Esophagus (tissue), 2 donors: ENCODE data around the gene KRT20. TPM values are rescaled to one million over a fixed set of nuclear protein-coding genes. Genes with fewer than 3 reads are reported as not detected.

ENCODE experiments used
- H3K27ac ChIP-seq, 2 donors: one replicate each; pipeline ENCODE4 v1.5.1; 2013; ENCODE audit warnings: low read depth in 2 of 2, mild to moderate bottlenecking in 2 of 2, inconsistent platforms in 1 of 2, low read length in 1 of 2, moderate library complexity in 1 of 2
- H3K27me3 ChIP-seq, 2 donors: one replicate each; pipeline ENCODE4 v1.6.1; 2013; ENCODE audit warnings: low read length in 2 of 2, control low read depth in 1 of 2, mild to moderate bottlenecking in 1 of 2; ENCODE audit not compliant: insufficient read depth in 2 of 2, control insufficient read depth in 1 of 2
- H3K36me3 ChIP-seq, 2 donors: one replicate each; pipeline ENCODE4 v1.6.1; 2013; ENCODE audit warnings: low read length in 1 of 2; ENCODE audit not compliant: control insufficient read depth in 2 of 2, insufficient read depth in 2 of 2
- H3K4me1 ChIP-seq, 2 donors: one replicate each; pipeline ENCODE4 v1.6.1; 2013; ENCODE audit warnings: low read length in 1 of 2; ENCODE audit not compliant: control insufficient read depth in 2 of 2, insufficient read depth in 2 of 2
- H3K4me3 ChIP-seq, 2 donors: one replicate each; pipeline ENCODE4 v1.5.1; 2013; ENCODE audit warnings: low read length in 2 of 2, mild to moderate bottlenecking in 2 of 2, low read depth in 1 of 2, moderate library complexity in 1 of 2
- H3K9me3 ChIP-seq, 2 donors: one replicate each; pipeline ENCODE4 v1.6.1; 2013; ENCODE audit warnings: mild to moderate bottlenecking in 2 of 2, low read depth in 1 of 2, low read length in 1 of 2, moderate library complexity in 1 of 2; ENCODE audit not compliant: control insufficient read depth in 2 of 2, insufficient read depth in 1 of 2
- WGBS, 2 donors: extraction: QIAGEN DNeasy Blood & Tissue Kit; methylation state at CpG; one replicate each; pipeline ENCODE4 v1.1.7; 2013; 5-methylcytosine and 5-hydroxymethylcytosine counted together
- polyA plus RNA-seq, 2 donors: library from polyadenylated mRNA; stranded (reverse); fragments of 200-250 nt; gene quantifications; one replicate each; pipeline ENCODE4 v1.2.3, GENCODE V29; 2013
- donor health status: healthy with polysubstance abuse.
- donor health status: Bipolar disorder and iron deficiency.

The KRT20 gene
- polyA plus RNA-seq, 2 donors: 0.07 to 0.28 TPM

DNA sequence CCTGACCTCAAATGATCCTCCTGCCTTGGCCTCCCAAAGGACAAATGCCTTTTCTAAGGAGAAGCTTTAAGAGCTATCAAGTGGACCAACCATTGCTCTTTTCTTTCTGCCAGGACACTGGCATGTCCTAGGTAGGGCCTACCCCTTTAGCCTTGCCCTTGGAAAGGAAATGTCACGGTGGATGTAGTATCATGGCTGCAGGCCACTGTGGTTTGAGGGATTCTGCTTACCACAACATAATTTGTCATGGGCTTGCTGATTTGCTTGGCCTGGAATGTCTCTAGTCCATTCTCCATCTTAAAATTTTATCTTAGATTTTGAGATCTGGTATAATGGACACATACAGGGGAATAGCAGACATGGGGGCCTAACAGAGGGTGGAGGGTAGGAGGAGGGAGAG, 6.0 kb downstream of the KRT20 start:
- H3K9me3 ChIP-seq: no peaks in the 10 kb centered on the region
- no peaks in the 10 kb centered on the region for H3K27me3 ChIP-seq

DNA sequence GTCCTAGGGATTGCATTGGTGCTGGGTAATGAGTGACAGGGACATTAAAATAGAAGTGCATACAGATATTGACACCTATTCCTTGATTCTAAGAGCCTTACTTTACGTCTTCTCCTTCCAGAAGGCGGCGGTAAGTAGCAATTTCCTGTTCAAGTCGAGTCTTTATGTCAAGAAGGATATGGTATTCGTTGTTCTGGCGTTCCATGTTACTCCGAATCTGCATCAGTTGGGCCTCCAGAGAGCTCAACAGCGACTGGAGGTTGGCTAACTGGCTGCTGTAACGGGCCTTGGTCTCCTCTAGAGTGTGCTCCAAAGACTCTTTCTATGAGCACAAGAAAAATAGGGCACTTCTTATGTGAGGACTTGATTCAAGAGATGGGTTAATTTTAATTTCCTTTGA, 7.0 kb downstream of the KRT20 start:
- no peak overlapping the region for H3K27ac ChIP-seq

More for the DNA sequence above, 6.0 kb downstream of the KRT20 start:
- no peaks in the 10 kb centered on the region for H3K36me3 ChIP-seq
- WGBS, 2 donors: 84 to 93% methylated on average over 1 of the region's 1 CpG
- H3K4me3 ChIP-seq: no peak overlapping the region
- no peak overlapping the region for H3K27ac ChIP-seq
- no peaks in the 10 kb centered on the region for H3K4me1 ChIP-seq

DNA sequence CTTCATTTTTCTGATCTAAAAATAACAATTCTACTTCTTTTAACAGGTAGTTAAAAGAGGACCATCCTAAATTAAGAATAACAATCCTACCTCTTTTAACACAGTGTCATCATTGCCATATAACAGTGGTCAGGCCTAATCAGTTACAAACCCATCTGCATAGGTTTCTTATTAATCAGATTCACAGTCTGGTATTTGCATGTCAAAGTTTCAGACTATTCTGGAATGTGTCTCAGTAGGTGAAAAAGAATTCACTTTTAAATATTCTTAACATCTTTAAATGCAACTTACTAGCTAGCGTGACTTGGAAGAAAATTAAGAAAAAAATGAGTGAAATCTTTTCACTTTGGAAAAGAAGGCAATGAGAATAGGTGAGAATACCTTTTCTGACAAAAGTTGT, 11.2 kb downstream of the KRT20 start:
- no peaks in the 10 kb centered on the region for H3K9me3 ChIP-seq
- no peaks in the 10 kb centered on the region for H3K27me3 ChIP-seq
- no peaks in the 10 kb centered on the region for H3K4me1 ChIP-seq
- no peak overlapping the region for H3K4me3 ChIP-seq
- H3K27ac ChIP-seq: no peak overlapping the region
- WGBS, 2 donors: 76 to 93% methylated on average over 1 of the region's 1 CpG
- no peaks in the 10 kb centered on the region for H3K36me3 ChIP-seq

More for the DNA sequence above, 7.0 kb downstream of the KRT20 start:
- 91 to 94% methylated on average over 9 of the region's 9 CpGs for WGBS, 2 donors
- H3K4me3 ChIP-seq: no peak overlapping the region
- no peaks in the 10 kb centered on the region for H3K4me1 ChIP-seq
- no peaks in the 10 kb centered on the region for H3K27me3 ChIP-seq
- H3K9me3 ChIP-seq: no peaks in the 10 kb centered on the region
- H3K36me3 ChIP-seq: no peaks in the 10 kb centered on the region

DNA sequence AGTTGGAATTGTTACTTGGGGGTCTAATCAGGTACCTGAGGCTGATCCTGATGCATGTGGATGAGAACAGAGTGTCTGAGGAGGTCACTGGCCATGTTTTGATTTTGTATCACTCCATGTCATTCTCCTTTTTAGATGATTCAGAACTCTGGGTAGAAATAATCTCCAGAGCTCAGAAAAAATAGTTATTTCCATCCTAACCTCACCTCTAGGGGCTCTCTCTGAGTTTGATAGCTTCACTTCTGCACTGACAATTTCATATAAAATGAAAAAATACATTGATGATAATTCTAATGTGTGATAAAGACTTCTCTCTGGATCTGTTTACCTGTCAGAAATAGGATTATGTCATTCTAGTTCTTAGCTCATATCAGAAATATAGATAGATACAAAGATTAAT, 11.8 kb downstream of the KRT20 start:
- H3K4me3 ChIP-seq: no peak overlapping the region
- H3K9me3 ChIP-seq: no peaks in the 10 kb centered on the region
- no peak overlapping the region for H3K27ac ChIP-seq

DNA sequence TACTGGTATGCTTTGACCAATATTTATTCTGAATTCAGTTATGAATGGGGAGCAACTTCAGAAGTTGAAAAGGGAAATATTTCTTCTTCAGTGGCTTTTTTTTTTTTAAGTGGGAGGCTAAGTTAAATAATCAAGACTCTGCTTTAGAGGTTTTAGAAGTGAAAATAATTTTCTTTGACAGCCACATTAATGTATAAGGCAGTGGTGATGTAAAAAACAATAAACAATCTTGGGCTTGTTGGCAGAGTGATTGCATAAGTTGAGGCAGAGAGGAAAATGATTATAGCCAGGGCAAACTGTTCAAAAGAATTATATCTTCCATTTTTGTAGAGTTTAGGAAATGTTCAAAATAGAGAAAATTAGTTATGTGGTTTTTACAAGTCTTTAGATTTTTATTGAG, 12.6 kb downstream of the KRT20 start:
- H3K4me3 ChIP-seq: no peak overlapping the region
- no peaks in the 10 kb centered on the region for H3K4me1 ChIP-seq
- no peaks in the 10 kb centered on the region for H3K27me3 ChIP-seq
- H3K27ac ChIP-seq: no peak overlapping the region
- H3K36me3 ChIP-seq: no peaks in the 10 kb centered on the region
- H3K9me3 ChIP-seq: no peaks in the 10 kb centered on the region

More for the DNA sequence above, 11.8 kb downstream of the KRT20 start:
- Histone ChIP-seq H3K27me3 (no peaks in the 10 kb centered on the region), H3K36me3 (no peaks in the 10 kb centered on the region), H3K4me1 (no peaks in the 10 kb centered on the region)

DNA sequence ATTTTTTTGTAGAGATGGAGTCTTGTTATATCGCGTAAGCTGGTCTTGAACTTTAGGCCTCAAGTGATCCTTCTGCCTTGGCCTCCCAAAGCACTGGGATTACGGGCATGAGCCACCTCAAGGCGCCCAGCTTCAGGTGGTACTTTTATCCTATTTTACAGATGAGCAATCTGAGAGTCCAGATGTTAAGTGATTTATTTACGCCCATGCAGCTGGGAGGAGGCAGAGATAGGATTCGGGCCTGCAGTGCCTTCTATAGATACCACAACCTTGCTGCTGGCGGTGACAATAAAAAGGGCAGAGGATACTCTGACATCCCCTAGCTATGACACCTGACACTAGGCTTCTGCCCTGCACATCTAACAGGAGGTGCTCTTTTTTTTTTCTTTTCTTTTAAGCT, 13.7 kb downstream of the KRT20 start:
- no peaks in the 10 kb centered on the region for H3K36me3 ChIP-seq
- 89 to 94% methylated on average over 7 of the region's 7 CpGs for WGBS, 2 donors
- no peaks in the 10 kb centered on the region for H3K27me3 ChIP-seq
- no peaks in the 10 kb centered on the region for H3K9me3 ChIP-seq
- H3K4me1 ChIP-seq: no peaks in the 10 kb centered on the region
- no peak overlapping the region for H3K27ac ChIP-seq
- H3K4me3 ChIP-seq: no peak overlapping the region

DNA sequence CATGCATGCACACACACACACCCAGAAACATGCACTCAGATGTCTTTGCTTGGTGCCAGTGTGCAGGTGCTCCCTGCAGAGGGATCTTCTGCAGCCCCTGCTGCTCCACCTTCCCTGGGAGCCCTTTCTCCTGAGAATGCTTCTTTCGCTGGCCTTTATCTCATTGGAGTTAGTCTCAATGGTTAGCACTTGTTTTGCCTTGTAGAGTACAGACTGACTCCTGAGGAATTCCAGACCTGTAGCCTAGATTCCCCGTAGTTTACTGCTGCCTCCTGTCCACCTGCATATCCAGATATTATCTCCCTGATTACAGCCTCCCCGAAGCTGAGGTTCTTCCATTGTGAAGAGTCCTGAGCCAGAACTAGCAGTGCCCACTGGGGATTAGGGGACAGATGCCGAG, 14.9 kb downstream of the KRT20 start:
- H3K27ac ChIP-seq: no peak overlapping the region
- H3K4me1 ChIP-seq: no peaks in the 10 kb centered on the region
- no peaks in the 10 kb centered on the region for H3K27me3 ChIP-seq
- no peaks in the 10 kb centered on the region for H3K9me3 ChIP-seq
- 76 to 78% methylated on average over 4 of the region's 4 CpGs for WGBS, 2 donors
- no peaks in the 10 kb centered on the region for H3K36me3 ChIP-seq
- H3K4me3 ChIP-seq: no peak overlapping the region

DNA sequence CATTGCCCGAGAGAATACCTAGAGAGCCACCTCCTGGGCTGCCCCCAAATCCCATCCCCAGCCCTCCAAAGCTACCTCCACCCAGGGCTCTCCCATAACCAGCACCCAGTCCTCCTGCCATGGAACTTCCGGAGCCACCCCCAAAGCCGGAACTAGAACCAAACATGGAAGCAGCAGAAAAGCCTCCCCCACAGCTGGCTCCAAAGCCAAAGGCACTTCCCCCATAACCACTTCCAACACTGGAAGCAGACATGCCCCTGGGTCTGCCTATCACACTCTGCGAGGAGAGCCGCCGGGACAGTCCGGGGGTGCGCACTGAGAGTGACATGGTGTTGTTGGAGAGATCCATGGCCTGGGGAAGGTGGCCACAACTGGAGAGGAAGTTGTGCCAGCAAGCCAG, 18.2 kb downstream of the KRT20 start, which contains the start of gene KRT12:
Gene KRT12, minus strand, starts transcription at position 386 of the 400 bp plus-strand sequence. Its CDS starts 37 bp downstream, at position 349.
- Histone ChIP-seq H3K36me3 (no peaks in the 10 kb centered on the region), H3K4me3 (no peak within 1 kb of the TSS), H3K4me1 (peaks cover 0 to 3% of the 10 kb centered on the region in 2 donors), H3K27ac (no peak within 1 kb of the TSS), H3K9me3 (no peaks in the 10 kb centered on the region), H3K27me3 (no peaks in the 10 kb centered on the region)
- 91 to 96% methylated on average over 8 of the region's 8 CpGs for WGBS, 2 donors

DNA sequence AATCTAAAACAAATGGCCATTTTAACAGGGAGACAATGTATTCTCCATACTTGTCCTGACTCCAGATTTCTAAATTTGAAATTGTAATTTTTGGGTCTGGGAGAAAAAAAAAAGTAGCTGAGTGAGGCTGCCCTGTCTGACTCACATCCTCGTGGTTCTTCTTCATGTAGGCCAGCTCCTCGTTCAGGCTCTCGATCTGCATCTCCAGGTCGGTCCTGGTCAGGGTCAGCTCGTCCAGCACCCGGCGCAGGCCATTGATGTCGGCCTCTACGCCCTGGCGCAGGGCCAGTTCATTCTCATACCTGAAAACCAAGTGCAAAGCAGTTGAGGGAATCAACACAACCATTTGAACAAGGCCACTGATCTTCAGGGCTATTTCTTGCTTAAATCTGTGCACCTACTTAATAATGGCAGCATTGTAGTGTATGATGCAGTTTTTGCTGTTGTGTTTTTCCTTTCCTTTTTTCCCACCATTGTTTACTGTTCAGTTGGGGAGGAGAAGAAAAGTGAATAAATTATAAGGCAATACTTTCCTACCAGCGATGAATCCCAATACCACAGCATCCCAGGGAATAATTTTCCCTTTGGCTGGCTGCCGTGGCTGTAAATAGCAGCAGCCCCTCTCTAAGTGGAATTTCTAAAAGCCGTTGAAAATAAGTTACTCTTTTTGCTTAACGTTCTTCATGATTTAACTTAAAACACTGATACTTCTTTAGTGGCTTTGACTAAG, 20.2 kb downstream of the KRT20 start:
- no peaks in the 10 kb centered on the region for H3K27me3 ChIP-seq
- H3K27ac ChIP-seq: no peak overlapping the region
- H3K4me3 ChIP-seq: no peak overlapping the region
- no peaks in the 10 kb centered on the region for H3K36me3 ChIP-seq
- H3K4me1 ChIP-seq: peaks cover 0 to 3% of the 10 kb centered on the region in 2 donors
- no peaks in the 10 kb centered on the region for H3K9me3 ChIP-seq
- WGBS, 2 donors: 87 to 91% methylated on average over 14 of the region's 14 CpGs
